ENCODE results near the gene TMUB1. TPM values are rescaled to one million over a fixed set of nuclear protein-coding genes. Genes with fewer than 3 reads are reported as not detected.
A peak's percentile ranks its signal among the peaks of the same experiment; 100 is the strongest.

Gene TMUB1
- total RNA-seq (10 to 100 TPM in 1 of 2 donors, 1 to 10 TPM in 1; 8.5 to 25.0 TPM), polyA plus RNA-seq (ENCODE audit: insufficient read length in 2 of 2) (10 to 100 TPM; 51.0 to 57.2 TPM)
- long read RNA-seq, donor 1, transcript TMUB1-201 (3 exons, 1,353 nt): major isoform, 19 of 35 reads
- long read RNA-seq, donor 1, transcript TMUB1-203 (2 exons, 1,549 nt): minor isoform, 16 of 35 reads
- long read RNA-seq, donor 1, partial matches to known transcripts: 0 of 35 reads
- long read RNA-seq, donor 1, other reads (novel, unspliced or antisense): 0 of 35 reads
- long read RNA-seq, donor 2, transcript TMUB1-201 (3 exons, 1,353 nt): major isoform, 9 of 13 reads
- long read RNA-seq, donor 2, partial matches to known transcripts: 0 of 13 reads
- long read RNA-seq, donor 2, other reads (novel, unspliced or antisense): 0 of 13 reads
- long read RNA-seq, donor 3, transcript TMUB1-203 (2 exons, 1,549 nt): minor isoform, 5 of 17 reads
- long read RNA-seq, donor 3, transcript TMUB1-201 (3 exons, 1,353 nt): major isoform, 7 of 17 reads
- long read RNA-seq, donor 3, partial matches to known transcripts: 5 of 17 reads
- long read RNA-seq, donor 3, other reads (novel, unspliced or antisense): 0 of 17 reads
- long read RNA-seq, donor 4, transcript TMUB1-203 (2 exons, 1,549 nt): major isoform, 11 of 36 reads
- long read RNA-seq, donor 4, transcript TMUB1-201 (3 exons, 1,353 nt): minor isoform, 10 of 36 reads
- long read RNA-seq, donor 4, partial matches to known transcripts: 15 of 36 reads
- long read RNA-seq, donor 4, other reads (novel, unspliced or antisense): 0 of 36 reads

GRCh38 chr7:151083071-151083823 lies at the start of gene TMUB1:
TSS of gene TMUB1 (minus strand) at chr7:151083493. CDS start at chr7:151082563, 930 bp downstream.
- peaks cover 32% of the 10 kb centered on the region for H3K36me3 ChIP-seq (ENCODE audit: control insufficient read depth, insufficient read depth, low read length)
- peak in 2 of 6 donors; percentile 90 to 93 for DNase-seq (ENCODE audit: low read depth in 4 of 6, low spot score in 6 of 6)
- under 1% methylated on average over 58 of the region's 69 CpGs for whole genome bisulfite sequencing (ENCODE audit: insufficient coverage)
- peak within 1 kb of the TSS; percentile 33 for H3K27ac ChIP-seq (ENCODE audit: low read depth, low read length)
- peaks cover 70% of the 10 kb centered on the region for H3K4me1 ChIP-seq (ENCODE audit: control insufficient read depth, insufficient read depth, low read length)
- peak within 1 kb of the TSS; percentile 68 for H3K4me3 ChIP-seq (ENCODE audit: low read depth, low read length)
- H3K9me3 ChIP-seq (ENCODE audit: control insufficient read depth, insufficient read depth, low read length): no peaks in the 10 kb centered on the region
- no peaks in the 10 kb centered on the region for H3K27me3 ChIP-seq (ENCODE audit: control insufficient read depth, insufficient read depth, low read length)

- WGBS (ENCODE audit: insufficient coverage): 92% methylated on average over 20 of the region's 21 CpGs
- peak overlapping the region; percentile 75 for H3K27ac ChIP-seq (ENCODE audit: low read depth, low read length)
- no peak for DNase-seq (ENCODE audit: low read depth in 4 of 6, low spot score in 6 of 6)
- H3K36me3 ChIP-seq (ENCODE audit: control insufficient read depth, insufficient read depth, low read length): peaks cover 100% of the 10 kb centered on the region
- no peaks in the 10 kb centered on the region for H3K27me3 ChIP-seq (ENCODE audit: control insufficient read depth, insufficient read depth, low read length)
- peaks cover 85% of the 10 kb centered on the region for H3K4me1 ChIP-seq (ENCODE audit: control insufficient read depth, insufficient read depth, low read length)
- no peak overlapping the region for H3K4me3 ChIP-seq (ENCODE audit: low read depth, low read length)
- H3K9me3 ChIP-seq (ENCODE audit: control insufficient read depth, insufficient read depth, low read length): no peaks in the 10 kb centered on the region
Observed at GRCh38 chr7:151132461-151133205, 49.3 kb upstream of the TMUB1 start.

- Histone ChIP-seq H3K9me3 (ENCODE audit: control insufficient read depth, insufficient read depth, low read length) (no peaks in the 10 kb centered on the region), H3K36me3 (ENCODE audit: control insufficient read depth, insufficient read depth, low read length) (peaks cover 100% of the 10 kb centered on the region), H3K27me3 (ENCODE audit: control insufficient read depth, insufficient read depth, low read length) (no peaks in the 10 kb centered on the region), H3K4me1 (ENCODE audit: control insufficient read depth, insufficient read depth, low read length) (peaks cover 85% of the 10 kb centered on the region), H3K4me3 (ENCODE audit: low read depth, low read length) (no peak overlapping the region), H3K27ac (ENCODE audit: low read depth, low read length) (peak overlapping the region; percentile 75)
- WGBS (ENCODE audit: insufficient coverage): 38% methylated on average over 18 of the region's 19 CpGs
- peak in 3 of 6 donors; percentile 24 to 74 (median 66) for DNase-seq (ENCODE audit: low read depth in 4 of 6, low spot score in 6 of 6)
Observed at GRCh38 chr7:151131592-151132293, 48.5 kb upstream of the TMUB1 start.

GRCh38 chr7:151131224-151131591 lies 47.9 kb upstream of the TMUB1 start:
- DNase-seq (ENCODE audit: low read depth in 4 of 6, low spot score in 6 of 6): peak in 3 of 6 donors; percentile 62 to 98 (median 64)
- peak overlapping the region; percentile 75 for H3K27ac ChIP-seq (ENCODE audit: low read depth, low read length)
- H3K27me3 ChIP-seq (ENCODE audit: control insufficient read depth, insufficient read depth, low read length): no peaks in the 10 kb centered on the region
- H3K4me1 ChIP-seq (ENCODE audit: control insufficient read depth, insufficient read depth, low read length): peaks cover 85% of the 10 kb centered on the region
- H3K36me3 ChIP-seq (ENCODE audit: control insufficient read depth, insufficient read depth, low read length): peaks cover 98% of the 10 kb centered on the region
- no peak overlapping the region for H3K4me3 ChIP-seq (ENCODE audit: low read depth, low read length)
- no peaks in the 10 kb centered on the region for H3K9me3 ChIP-seq (ENCODE audit: control insufficient read depth, insufficient read depth, low read length)
- WGBS (ENCODE audit: insufficient coverage): 23% methylated on average over 9 of the region's 13 CpGs

GRCh38 chr7:151130741-151131157 lies 47.5 kb upstream of the TMUB1 start:
- Histone ChIP-seq H3K27ac (ENCODE audit: low read depth, low read length) (peak overlapping the region; percentile 75), H3K4me1 (ENCODE audit: control insufficient read depth, insufficient read depth, low read length) (peaks cover 85% of the 10 kb centered on the region), H3K9me3 (ENCODE audit: control insufficient read depth, insufficient read depth, low read length) (no peaks in the 10 kb centered on the region), H3K27me3 (ENCODE audit: control insufficient read depth, insufficient read depth, low read length) (no peaks in the 10 kb centered on the region), H3K4me3 (ENCODE audit: low read depth, low read length) (no peak overlapping the region), H3K36me3 (ENCODE audit: control insufficient read depth, insufficient read depth, low read length) (peaks cover 93% of the 10 kb centered on the region)
- no peak for DNase-seq (ENCODE audit: low read depth in 4 of 6, low spot score in 6 of 6)
- 59% methylated on average over 17 of the region's 17 CpGs for WGBS (ENCODE audit: insufficient coverage)

GRCh38 chr7:151129960-151130591 lies 46.8 kb upstream of the TMUB1 start:
- H3K9me3 ChIP-seq (ENCODE audit: control insufficient read depth, insufficient read depth, low read length): no peaks in the 10 kb centered on the region
- H3K27me3 ChIP-seq (ENCODE audit: control insufficient read depth, insufficient read depth, low read length): no peaks in the 10 kb centered on the region
- H3K27ac ChIP-seq (ENCODE audit: low read depth, low read length): no peak overlapping the region
- peaks cover 91% of the 10 kb centered on the region for H3K36me3 ChIP-seq (ENCODE audit: control insufficient read depth, insufficient read depth, low read length)
- 82% methylated on average over 9 of the region's 9 CpGs for WGBS (ENCODE audit: insufficient coverage)
- H3K4me1 ChIP-seq (ENCODE audit: control insufficient read depth, insufficient read depth, low read length): peaks cover 91% of the 10 kb centered on the region
- DNase-seq (ENCODE audit: low read depth in 4 of 6, low spot score in 6 of 6): no peak
- no peak overlapping the region for H3K4me3 ChIP-seq (ENCODE audit: low read depth, low read length)

GRCh38 chr7:151129117-151129959 lies 46.0 kb upstream of the TMUB1 start:
- peaks cover 90% of the 10 kb centered on the region for H3K36me3 ChIP-seq (ENCODE audit: control insufficient read depth, insufficient read depth, low read length)
- no peak overlapping the region for H3K4me3 ChIP-seq (ENCODE audit: low read depth, low read length)
- no peaks in the 10 kb centered on the region for H3K9me3 ChIP-seq (ENCODE audit: control insufficient read depth, insufficient read depth, low read length)
- no peak for DNase-seq (ENCODE audit: low read depth in 4 of 6, low spot score in 6 of 6)
- WGBS (ENCODE audit: insufficient coverage): 82% methylated on average over 23 of the region's 28 CpGs
- no peak overlapping the region for H3K27ac ChIP-seq (ENCODE audit: low read depth, low read length)
- peaks cover 90% of the 10 kb centered on the region for H3K4me1 ChIP-seq (ENCODE audit: control insufficient read depth, insufficient read depth, low read length)
- no peaks in the 10 kb centered on the region for H3K27me3 ChIP-seq (ENCODE audit: control insufficient read depth, insufficient read depth, low read length)

GRCh38 chr7:151128716-151129115 lies 45.4 kb upstream of the TMUB1 start:
- 80% methylated on average over 5 of the region's 8 CpGs for WGBS (ENCODE audit: insufficient coverage)
- no peak overlapping the region for H3K27ac ChIP-seq (ENCODE audit: low read depth, low read length)
- peaks cover 92% of the 10 kb centered on the region for H3K4me1 ChIP-seq (ENCODE audit: control insufficient read depth, insufficient read depth, low read length)
- H3K36me3 ChIP-seq (ENCODE audit: control insufficient read depth, insufficient read depth, low read length): peaks cover 90% of the 10 kb centered on the region
- H3K4me3 ChIP-seq (ENCODE audit: low read depth, low read length): no peak overlapping the region
- no peak for DNase-seq (ENCODE audit: low read depth in 4 of 6, low spot score in 6 of 6)
- no peaks in the 10 kb centered on the region for H3K27me3 ChIP-seq (ENCODE audit: control insufficient read depth, insufficient read depth, low read length)
- H3K9me3 ChIP-seq (ENCODE audit: control insufficient read depth, insufficient read depth, low read length): no peaks in the 10 kb centered on the region

Data from spinal cord (tissue), 10 donors.